Body of pancreas (tissue), 4 donors: ENCODE results near the gene ST3GAL3. TPM values are rescaled to one million over a fixed set of nuclear protein-coding genes. Genes with fewer than 3 reads are reported as not detected.

Experiments
- ATAC-seq: fragments of 150-250 bp; one replicate; pipeline ENCODE4 v1.9.1; 2016
- DNase-seq, 4 donors: peaks; one replicate each; pipeline ENCODE4 v3.0.0-alpha.2; 2019
- H3K27ac ChIP-seq, 4 donors: fragments of 200-600 bp; sonication (generic); 1 replicate in 3 of 4; 2 replicates in 1 of 4; pipeline versions ENCODE4 v1.5.1 to v1.6.1; 2016 to 2019; ENCODE audit warnings: mild to moderate bottlenecking in 1 of 4, mixed read lengths in 1 of 4, moderate library complexity in 1 of 4
- H3K27me3 ChIP-seq, 2 donors: fragments of 200-600 bp; sonication (generic); one replicate each; pipeline ENCODE4 v1.6.0; 2016; ENCODE audit warnings: mild to moderate bottlenecking in 1 of 2
- H3K36me3 ChIP-seq, 2 donors: fragments of 200-600 bp; sonication (generic); replicated peaks in 1 of 2; 2 replicates each; pipeline ENCODE4 v1.5.1; 2016; ENCODE audit warnings: low read depth in 2 of 2; ENCODE audit not compliant: insufficient read depth in 1 of 2
- H3K4me1 ChIP-seq: fragments of 200-600 bp; sonication (generic); one replicate; pipeline ENCODE4 v1.6.0; 2016
- H3K4me3 ChIP-seq, 2 donors: fragments of 200-600 bp; sonication (generic); 1 replicate in 1 of 2; 2 replicates in 1 of 2; pipeline ENCODE4 v1.5.1; 2016 to 2019
- H3K9me3 ChIP-seq, 3 donors: fragments of 200-600 bp; sonication (generic); 1 replicate in 2 of 3; 2 replicates in 1 of 3; pipeline ENCODE4 v1.5.1; 2016
- CTCF ChIP-seq, 7 experiments: fragments of 450-650 bp in 4 of 7; fragments of 200-600 bp in 3 of 7; sonication (generic) in 3 of 7; IDR thresholded peaks; one replicate each; pipeline ENCODE4 v1.5.1; 2016 to 2019; ENCODE audit warnings: antibody characterized with exemption in 7 of 7
- POLR2A ChIP-seq, 3 donors: fragments of 450-650 bp; IDR thresholded peaks; one replicate each; pipeline ENCODE4 v1.6.1; 2016; ENCODE audit warnings: antibody characterized with exemption in 3 of 3, mild to moderate bottlenecking in 2 of 3
- WGBS, 2 donors: methylation state at CpG; one replicate each; pipeline ENCODE4 v1.1.5; 2017; 5-methylcytosine and 5-hydroxymethylcytosine counted together
- intact Hi-C: fragments of 100-400 bp; cut with DNase I; formaldehyde crosslinking; loops from one replicate; pipeline ENCODE4 v1.15.1; 2023
- total RNA-seq, 2 donors: library from RNA; depleted of rRNA; stranded (reverse); fragments of >200 nt; gene quantifications; one replicate each; pipeline ENCODE4 v1.1.0, GENCODE V29; 2016

The ST3GAL3 gene
- total RNA-seq, 2 donors from 2014 or later = 14.5 to 15.2 TPM

- H3K4me1 ChIP-seq = no peaks in the 10 kb centered on the region
- TF ChIP-seq CTCF (IDR thresholded peaks at IDR 0.05) (no peak), POLR2A (IDR thresholded peaks at IDR 0.05) (no peak)
- no peaks in the 10 kb centered on the region for H3K36me3 ChIP-seq
- 21 to 85% methylated on average over 2 of the region's 2 CpGs for WGBS, 2 donors
- no peak overlapping the region for H3K4me3 ChIP-seq
- no peak for ATAC-seq
- no peak overlapping the region for H3K27ac ChIP-seq
- H3K27me3 ChIP-seq = no peaks in the 10 kb centered on the region
- intact Hi-C loops = no loop called here
- H3K9me3 ChIP-seq = no peaks in the 10 kb centered on the region
- DNase-seq = no peak
These were observed 160.8 kb downstream of the ST3GAL3 start for GRCh38 chr1:43867976-43868740.

- Histone ChIP-seq H3K27ac (no peak overlapping the region), H3K27me3 (no peaks in the 10 kb centered on the region), H3K4me3 (no peak overlapping the region), H3K9me3 (no peaks in the 10 kb centered on the region), H3K4me1 (no peaks in the 10 kb centered on the region), H3K36me3 (no peaks in the 10 kb centered on the region)
- no peak for TF ChIP-seq POLR2A (IDR thresholded peaks at IDR 0.05)
- no peak for TF ChIP-seq CTCF (IDR thresholded peaks at IDR 0.05)
- intact Hi-C loops = no loop called here
- 39 to 47% methylated on average over 2 of the region's 2 CpGs for WGBS, 2 donors
- peak in 1 of 4 donors; percentile 13 for DNase-seq
- ATAC-seq = no peak
These were observed 161.4 kb downstream of the ST3GAL3 start for GRCh38 chr1:43868741-43869067.

DNA sequence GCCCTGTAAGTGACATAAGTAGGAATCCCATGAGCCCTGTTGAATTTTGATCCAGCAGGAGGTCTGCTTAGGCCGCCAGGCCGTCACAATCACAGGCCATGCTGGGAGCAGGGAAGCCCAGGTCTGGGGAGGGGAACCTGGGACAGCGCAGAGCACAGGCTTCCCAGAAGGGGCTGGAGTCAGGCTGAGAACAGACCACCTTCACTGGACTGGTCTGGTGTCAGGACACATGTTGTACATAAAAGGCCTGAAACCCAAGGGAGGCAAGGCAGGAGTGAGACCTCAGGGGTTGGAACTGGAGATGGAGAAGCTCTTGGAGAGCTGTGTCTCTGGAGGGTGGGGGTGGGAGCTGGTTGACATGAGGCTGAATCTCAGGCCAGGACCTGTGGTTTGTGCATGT lies 163.0 kb downstream of the ST3GAL3 start:
- no peak for TF ChIP-seq CTCF (IDR thresholded peaks at IDR 0.05)
- no peak for TF ChIP-seq POLR2A (IDR thresholded peaks at IDR 0.05)
- H3K27me3 ChIP-seq = no peaks in the 10 kb centered on the region
- 93 to 94% methylated on average over 3 of the region's 3 CpGs for WGBS, 2 donors
- H3K9me3 ChIP-seq = no peaks in the 10 kb centered on the region
- no peak overlapping the region for H3K27ac ChIP-seq
- no peak for DNase-seq
- H3K4me1 ChIP-seq = no peaks in the 10 kb centered on the region
- no peak for ATAC-seq
- H3K4me3 ChIP-seq = no peak overlapping the region
- intact Hi-C loops = no loop called here
- no peaks in the 10 kb centered on the region for H3K36me3 ChIP-seq

DNA sequence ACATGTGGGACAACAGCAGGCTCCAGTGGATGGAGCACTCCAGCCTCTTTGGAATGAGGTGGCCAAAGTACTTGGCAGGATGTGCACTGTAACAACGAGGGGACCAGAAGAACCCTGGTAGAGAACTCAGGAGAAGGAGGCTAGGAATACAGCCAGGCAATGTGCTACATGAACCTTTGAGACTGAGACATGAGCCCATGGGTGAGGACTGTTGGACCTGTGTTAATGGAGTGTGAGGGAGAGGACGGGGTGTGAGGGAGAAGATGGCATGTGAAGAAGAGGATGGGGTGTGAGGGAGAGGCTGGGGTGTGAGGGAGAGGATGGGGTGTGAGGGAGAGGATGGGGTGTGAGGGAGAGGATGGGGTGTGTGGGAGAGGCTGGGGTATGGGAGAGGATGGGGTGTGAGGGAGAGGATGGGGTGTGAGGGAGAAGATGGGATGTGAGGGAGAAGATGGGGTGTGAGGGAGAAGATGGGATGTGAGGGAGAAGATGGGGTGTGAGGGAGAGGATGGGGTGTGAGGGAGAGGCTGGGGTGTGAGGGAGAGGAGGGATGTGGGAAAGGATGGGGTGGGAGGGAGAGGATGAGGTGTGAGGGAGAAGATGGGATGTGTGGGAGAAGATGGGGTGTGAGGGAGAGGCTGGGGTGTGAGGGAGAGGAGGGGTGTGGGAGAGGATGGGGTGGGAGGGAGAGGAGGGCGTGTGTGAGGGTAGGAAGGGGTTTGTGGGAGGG lies 164.0 kb downstream of the ST3GAL3 start:
- Histone ChIP-seq H3K9me3 (no peaks in the 10 kb centered on the region), H3K4me3 (no peak overlapping the region), H3K4me1 (no peaks in the 10 kb centered on the region), H3K27ac (no peak overlapping the region), H3K27me3 (no peaks in the 10 kb centered on the region), H3K36me3 (no peaks in the 10 kb centered on the region)
- TF ChIP-seq CTCF (IDR thresholded peaks at IDR 0.05) (no peak), POLR2A (IDR thresholded peaks at IDR 0.05) (no peak)
- no peak for ATAC-seq
- DNase-seq = no peak
- 77 to 80% methylated on average over 2 to 3 of the region's 3 CpGs for whole genome bisulfite sequencing, 2 donors
- intact Hi-C loops = no loop called here
